GM12874 (cell line): ENCODE results near the gene ACTRT2.

ENCODE experiments used
- CTCF ChIP-seq: IDR thresholded peaks from 2 replicates; pipeline ENCODE4 v1.5.1; 2011; ENCODE audit warnings: low read depth, mild to moderate bottlenecking, control low read depth, low read length, moderate library complexity; ENCODE audit not compliant: insufficient read depth

ACTRT2 gene

GRCh38 chr1:3007298-3008147, 13.7 kb upstream of the ACTRT2 start:
- TF ChIP-seq CTCF, result no peak

- TF ChIP-seq CTCF, result no peak
Observed at GRCh38 chr1:3009021-3009420, 12.2 kb upstream of the ACTRT2 start.

- TF ChIP-seq CTCF, result no peak
Observed at GRCh38 chr1:3009556-3009955, 11.7 kb upstream of the ACTRT2 start.

GRCh38 chr1:3011127-3011526, 10.1 kb upstream of the ACTRT2 start:
- no peak for TF ChIP-seq CTCF

- TF ChIP-seq CTCF, result no peak
Observed at GRCh38 chr1:3011631-3012455, 9.4 kb upstream of the ACTRT2 start.

- TF ChIP-seq CTCF, result 0 out of 2 replicates have a peak, but pooled peaks have one; percentile 29
Observed at GRCh38 chr1:3012456-3013291, 8.6 kb upstream of the ACTRT2 start.
